OCI-LY1 (cell line): ENCODE results near the gene EGFL7.

ENCODE experiments used
- H2AFZ ChIP-seq: fragments of 200-600 bp; sonication (generic), shearing (Covaris generic); 2 replicates; pipeline ENCODE4 v1.6.0; 2014; ENCODE audit warnings: antibody characterized with exemption, mild to moderate bottlenecking, low read length
- H3F3A ChIP-seq: fragments of 200-600 bp; sonication (generic), shearing (Covaris generic); 2 replicates; pipeline ENCODE4 v1.6.0; 2014; ENCODE audit warnings: mild to moderate bottlenecking, antibody characterized with exemption, low read length, moderate library complexity; ENCODE audit not compliant: insufficient read depth
- H3K27ac ChIP-seq: fragments of 200-600 bp; sonication (generic); 2 replicates; pipeline ENCODE4 v1.5.1; 2014; ENCODE audit warnings: low read length, mixed run types, mild to moderate bottlenecking, low read depth; ENCODE audit not compliant: poor library complexity, severe bottlenecking
- H3K27me3 ChIP-seq: fragments of 200-600 bp; sonication (generic); 2 replicates; pipeline ENCODE4 v1.6.0; 2014; ENCODE audit warnings: antibody characterized with exemption, mild to moderate bottlenecking, low read length, moderate library complexity; ENCODE audit not compliant: insufficient read depth
- H3K36me3 ChIP-seq: fragments of 200-600 bp; sonication (generic); 2 replicates; pipeline ENCODE4 v1.6.1; 2014; ENCODE audit warnings: mild to moderate bottlenecking, antibody characterized with exemption, low read length, moderate library complexity, mixed read lengths; ENCODE audit not compliant: insufficient read depth
- H3K4me1 ChIP-seq: fragments of 200-600 bp; sonication (generic); 2 replicates; pipeline ENCODE4 v1.5.1; 2014; ENCODE audit warnings: mild to moderate bottlenecking, low read length, moderate library complexity; ENCODE audit not compliant: insufficient read depth, severe bottlenecking
- H3K4me2 ChIP-seq: fragments of 200-600 bp; sonication (generic), shearing (Covaris generic); 2 replicates; pipeline ENCODE4 v1.6.1; 2014; ENCODE audit warnings: low read length
- H3K4me3 ChIP-seq: fragments of 200-600 bp; sonication (generic); 2 replicates; pipeline ENCODE4 v1.5.1; 2014; ENCODE audit warnings: low read length, low read depth, mild to moderate bottlenecking, mixed read lengths; ENCODE audit not compliant: poor library complexity, severe bottlenecking
- H3K79me2 ChIP-seq: fragments of 200-600 bp; shearing (Covaris generic); 2 replicates; pipeline ENCODE4 v1.6.1; 2016; ENCODE audit warnings: mixed run types, low read length, mixed read lengths; ENCODE audit not compliant: insufficient read depth
- H3K9ac ChIP-seq: fragments of 200-600 bp; sonication (generic), shearing (Covaris generic); 2 replicates; pipeline ENCODE4 v1.6.1; 2014; ENCODE audit warnings: mild to moderate bottlenecking, low read length, mixed read lengths
- H3K9me2 ChIP-seq: fragments of 200-600 bp; sonication (generic), shearing (Covaris generic); 2 replicates; pipeline ENCODE4 v1.6.1; 2014; ENCODE audit warnings: low read depth, mild to moderate bottlenecking, low read length, mixed read lengths
- H3K9me3 ChIP-seq: fragments of 200-600 bp; shearing (Covaris generic); 2 replicates; pipeline ENCODE4 v1.6.1; 2014; ENCODE audit warnings: low read length, mixed read lengths
- H4K20me1 ChIP-seq: fragments of 200-600 bp; sonication (generic), shearing (Covaris generic); 2 replicates; pipeline ENCODE4 v1.6.0; 2016; ENCODE audit warnings: mild to moderate bottlenecking, low read length; ENCODE audit not compliant: insufficient read depth
- CTCF ChIP-seq: fragments of 200-600 bp; sonication (generic), shearing (Covaris generic); IDR thresholded peaks from 2 replicates; pipeline ENCODE4 v1.5.1; 2017; ENCODE audit warnings: mild to moderate bottlenecking, antibody characterized with exemption, low read length, moderate library complexity, mixed read lengths
- EZH2 ChIP-seq: fragments of 200-600 bp; sonication (generic), shearing (Covaris generic); IDR thresholded peaks from 2 replicates; pipeline ENCODE4 v1.8.0; 2017; ENCODE audit warnings: borderline replicate concordance, mixed run types, mild to moderate bottlenecking, antibody characterized with exemption, low read length, moderate library complexity, mixed read lengths

The EGFL7 gene

GRCh38 chr9:136698635-136699246 is 36.0 kb downstream of the EGFL7 start:
- Histone ChIP-seq H3K79me2 (no peaks in the 10 kb centered on the region), H3K27me3 (peaks cover 24% of the 10 kb centered on the region; the same call in 1 of the 2 replicates), H3K9me3 (no peaks in the 10 kb centered on the region), H3F3A (no peaks in the 10 kb centered on the region), H3K4me3 (no peak overlapping the region), H3K36me3 (no peaks in the 10 kb centered on the region), H3K4me1 (peaks cover 13% of the 10 kb centered on the region), H3K9me2 (no peaks in the 10 kb centered on the region), H2AFZ (no peak overlapping the region), H3K4me2 (no peak overlapping the region), H3K27ac (no peak overlapping the region), H3K9ac (no peak overlapping the region), H4K20me1 (no peaks in the 10 kb centered on the region)
- TF ChIP-seq EZH2 (no peak), CTCF (no peak)

DNA sequence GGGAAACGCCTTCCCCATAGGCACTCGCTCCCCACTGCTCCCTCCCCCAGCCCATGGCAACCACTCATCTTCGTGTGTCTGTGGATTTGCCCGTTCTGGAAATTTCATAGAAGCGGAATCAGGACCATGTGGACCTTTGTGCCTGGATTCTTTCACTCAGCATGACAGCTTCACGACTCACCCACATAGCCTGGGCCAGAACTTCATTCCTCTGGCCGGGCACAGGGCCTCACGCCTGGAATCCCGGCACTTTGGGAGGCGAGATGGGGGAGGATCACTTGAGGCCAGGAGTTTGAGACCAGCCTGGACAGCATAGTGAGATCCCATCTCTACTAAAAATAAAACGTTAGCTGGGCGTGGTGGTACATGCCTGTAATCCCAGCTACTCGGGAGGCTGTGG is 37.6 kb downstream of the EGFL7 start:
- Histone ChIP-seq H3K4me3 (no peak overlapping the region), H3K9me3 (no peaks in the 10 kb centered on the region), H4K20me1 (no peaks in the 10 kb centered on the region), H3K27me3 (peaks cover 25% of the 10 kb centered on the region; the same call in 1 of the 2 replicates), H3K4me1 (peaks cover 13% of the 10 kb centered on the region), H3K4me2 (no peak overlapping the region), H2AFZ (no peak overlapping the region), H3K27ac (no peak overlapping the region), H3F3A (no peaks in the 10 kb centered on the region), H3K9me2 (no peaks in the 10 kb centered on the region), H3K36me3 (no peaks in the 10 kb centered on the region), H3K9ac (no peak overlapping the region), H3K79me2 (no peaks in the 10 kb centered on the region)
- TF ChIP-seq CTCF = no peak
- no peak for TF ChIP-seq EZH2

GRCh38 chr9:136700959-136701667 is 38.4 kb downstream of the EGFL7 start:
- H2AFZ ChIP-seq = no peak overlapping the region
- H3K4me1 ChIP-seq = peaks cover 11% of the 10 kb centered on the region
- H3K27me3 ChIP-seq = peaks cover 24% of the 10 kb centered on the region; the same call in 1 of the 2 replicates
- H3K79me2 ChIP-seq = no peaks in the 10 kb centered on the region
- H3K4me3 ChIP-seq = no peak overlapping the region
- H3K27ac ChIP-seq = no peak overlapping the region
- H3K9ac ChIP-seq = no peak overlapping the region
- H3K36me3 ChIP-seq = no peaks in the 10 kb centered on the region
- H4K20me1 ChIP-seq = no peaks in the 10 kb centered on the region
- H3K9me2 ChIP-seq = no peaks in the 10 kb centered on the region
- no peaks in the 10 kb centered on the region for H3K9me3 ChIP-seq
- H3K4me2 ChIP-seq = no peak overlapping the region
- no peak for TF ChIP-seq EZH2
- TF ChIP-seq CTCF = no peak
- H3F3A ChIP-seq = no peaks in the 10 kb centered on the region
